Karpas-422 (cell line): Measurements from ENCODE around the gene DNASE2. TPM values are rescaled to one million over a fixed set of nuclear protein-coding genes. Genes with fewer than 3 reads are reported as not detected.

Experiments used
- DNase-seq: peaks from one replicate; pipeline ENCODE4 v3.0.0-alpha.2; 2015
- H2AFZ ChIP-seq: fragments of 200-600 bp; sonication (generic); 2 replicates; pipeline ENCODE4 v1.6.1; 2014; ENCODE audit warnings: antibody characterized with exemption, low read length, mixed read lengths
- H3K27ac ChIP-seq: fragments of 200-600 bp; sonication (generic); 2 replicates; pipeline ENCODE4 v1.5.1; 2014; ENCODE audit warnings: mild to moderate bottlenecking, low read length, moderate library complexity
- H3K27me3 ChIP-seq: fragments of 200-600 bp; sonication (generic); 2 replicates; pipeline ENCODE4 v1.6.1; 2014; ENCODE audit warnings: low read length, mixed read lengths
- H3K36me3 ChIP-seq: fragments of 200-600 bp; sonication (generic); 2 replicates; pipeline ENCODE4 v1.6.1; 2014; ENCODE audit warnings: low read length, mixed read lengths; ENCODE audit not compliant: insufficient read depth
- H3K4me1 ChIP-seq: fragments of 200-600 bp; sonication (generic); 2 replicates; pipeline ENCODE4 v1.6.1; 2014; ENCODE audit warnings: mild to moderate bottlenecking, low read length, mixed read lengths
- H3K4me2 ChIP-seq: fragments of 200-600 bp; sonication (generic); 2 replicates; pipeline ENCODE4 v1.6.1; 2014; ENCODE audit warnings: low read length, low read depth, mild to moderate bottlenecking; ENCODE audit not compliant: poor library complexity, severe bottlenecking
- H3K4me3 ChIP-seq: fragments of 200-600 bp; sonication (generic); 2 replicates; pipeline ENCODE4 v1.5.1; 2014; ENCODE audit warnings: mild to moderate bottlenecking, antibody characterized with exemption, low read length, mixed read lengths
- H3K79me2 ChIP-seq: fragments of 200-600 bp; sonication (generic); 2 replicates; pipeline ENCODE4 v1.6.1; 2014; ENCODE audit warnings: mild to moderate bottlenecking, low read length, mixed read lengths
- H3K9ac ChIP-seq: fragments of 200-600 bp; sonication (generic); 2 replicates; pipeline ENCODE4 v1.6.0; 2014; ENCODE audit warnings: low read length
- H3K9me2 ChIP-seq: fragments of 200-600 bp; sonication (generic), shearing (Covaris generic); replicated peaks from 2 replicates; pipeline ENCODE4 v1.6.0; 2014; ENCODE audit warnings: mild to moderate bottlenecking, low read length, moderate library complexity; ENCODE audit not compliant: insufficient read depth
- H3K9me3 ChIP-seq: fragments of 300-700, 200-600 bp; sonication (generic); 2 replicates; pipeline ENCODE4 v1.6.1; 2014; ENCODE audit warnings: low read length, mixed read lengths
- H4K20me1 ChIP-seq: fragments of 200-600 bp; sonication (generic); 2 replicates; pipeline ENCODE4 v1.6.1; 2014; ENCODE audit warnings: mild to moderate bottlenecking, antibody characterized with exemption, low read length, low read depth; ENCODE audit not compliant: insufficient read depth
- total RNA-seq: library from RNA; depleted of rRNA; stranded (reverse); fragments of >200 nt; shearing (Covaris generic); gene quantifications from 2 replicates; pipeline ENCODE4 v1.2.3, GENCODE V29; 2014; ENCODE audit warnings: low replicate concordance

Gene DNASE2
- total RNA-seq, 1 experiment from 2014 or later: 47.1 TPM

GRCh38 chr19:12843328-12843727 is 37.9 kb downstream of the DNASE2 start:
- H3K79me2 ChIP-seq: no peaks in the 10 kb centered on the region
- no peaks in the 10 kb centered on the region for H3K9me2 ChIP-seq
- DNase-seq: no peak
- H3K4me2 ChIP-seq: no peak overlapping the region
- no peak overlapping the region for H3K27ac ChIP-seq
- H4K20me1 ChIP-seq: 0 out of 2 replicates have a peak, but pooled peaks cover 4% of the 10 kb centered on the region
- H3K27me3 ChIP-seq: no peaks in the 10 kb centered on the region
- peaks cover 18% of the 10 kb centered on the region for H3K4me1 ChIP-seq
- H3K9ac ChIP-seq: no peak overlapping the region
- H3K4me3 ChIP-seq: no peak overlapping the region
- H3K9me3 ChIP-seq: no peaks in the 10 kb centered on the region
- H2AFZ ChIP-seq: no peak overlapping the region
- H3K36me3 ChIP-seq: no peaks in the 10 kb centered on the region

GRCh38 chr19:12842511-12842910 is 38.7 kb downstream of the DNASE2 start:
- Histone ChIP-seq H3K9me2 (no peaks in the 10 kb centered on the region), H4K20me1 (0 out of 2 replicates have a peak, but pooled peaks cover 4% of the 10 kb centered on the region), H3K27ac (no peak overlapping the region), H3K79me2 (no peaks in the 10 kb centered on the region), H3K4me2 (no peak overlapping the region), H3K27me3 (no peaks in the 10 kb centered on the region), H3K36me3 (no peaks in the 10 kb centered on the region), H3K9ac (no peak overlapping the region), H3K9me3 (no peaks in the 10 kb centered on the region), H3K4me1 (peaks cover 17% of the 10 kb centered on the region), H3K4me3 (no peak overlapping the region), H2AFZ (no peak overlapping the region)
- no peak for DNase-seq

GRCh38 chr19:12841094-12841493 is 40.2 kb downstream of the DNASE2 start:
- H3K27ac ChIP-seq: no peak overlapping the region
- no peak overlapping the region for H3K4me3 ChIP-seq
- H3K9me2 ChIP-seq: no peaks in the 10 kb centered on the region
- H3K9ac ChIP-seq: no peak overlapping the region
- H3K27me3 ChIP-seq: no peaks in the 10 kb centered on the region
- H3K36me3 ChIP-seq: no peaks in the 10 kb centered on the region
- 0 out of 2 replicates have a peak, but pooled peaks cover 4% of the 10 kb centered on the region for H4K20me1 ChIP-seq
- no peaks in the 10 kb centered on the region for H3K79me2 ChIP-seq
- no peak for DNase-seq
- H2AFZ ChIP-seq: no peak overlapping the region
- H3K4me1 ChIP-seq: peaks cover 13% of the 10 kb centered on the region
- H3K9me3 ChIP-seq: no peaks in the 10 kb centered on the region
- no peak overlapping the region for H3K4me2 ChIP-seq

- no peak overlapping the region for H2AFZ ChIP-seq
- H3K9ac ChIP-seq: no peak overlapping the region
- H3K9me2 ChIP-seq: no peaks in the 10 kb centered on the region
- no peak overlapping the region for H3K27ac ChIP-seq
- H3K4me1 ChIP-seq: peaks cover 13% of the 10 kb centered on the region
- H3K36me3 ChIP-seq: no peaks in the 10 kb centered on the region
- no peak overlapping the region for H3K4me2 ChIP-seq
- no peak overlapping the region for H3K4me3 ChIP-seq
- peak; percentile 95 for DNase-seq
- no peaks in the 10 kb centered on the region for H3K79me2 ChIP-seq
- 0 out of 2 replicates have a peak, but pooled peaks cover 4% of the 10 kb centered on the region for H4K20me1 ChIP-seq
- H3K27me3 ChIP-seq: no peaks in the 10 kb centered on the region
- no peaks in the 10 kb centered on the region for H3K9me3 ChIP-seq
These were observed 40.9 kb downstream of the DNASE2 start for GRCh38 chr19:12840091-12841079.

GRCh38 chr19:12838886-12839756 is 42.1 kb downstream of the DNASE2 start:
- H3K4me3 ChIP-seq: peak overlapping the region; percentile 71
- 0 out of 2 replicates have a peak, but pooled peaks cover 4% of the 10 kb centered on the region for H4K20me1 ChIP-seq
- H3K9me2 ChIP-seq: no peaks in the 10 kb centered on the region
- no peak overlapping the region for H2AFZ ChIP-seq
- H3K27me3 ChIP-seq: no peaks in the 10 kb centered on the region
- no peaks in the 10 kb centered on the region for H3K9me3 ChIP-seq
- H3K4me2 ChIP-seq: peak overlapping the region; percentile 83
- peak; percentile 52 for DNase-seq
- H3K27ac ChIP-seq: no peak overlapping the region
- no peaks in the 10 kb centered on the region for H3K79me2 ChIP-seq
- H3K4me1 ChIP-seq: peaks cover 19% of the 10 kb centered on the region
- H3K9ac ChIP-seq: peak overlapping the region; percentile 67; the same call in 1 of the 2 replicates
- H3K36me3 ChIP-seq: no peaks in the 10 kb centered on the region

- peak within 1 kb of the TSS; percentile 83 for H3K4me2 ChIP-seq
- H3K4me1 ChIP-seq: peaks cover 24% of the 10 kb centered on the region
- no peaks in the 10 kb centered on the region for H3K9me3 ChIP-seq
- no peak within 1 kb of the TSS for H3K27ac ChIP-seq
- peak within 1 kb of the TSS; percentile 71 for H3K4me3 ChIP-seq
- H2AFZ ChIP-seq: 0 out of 2 replicates have a peak within 1 kb of the TSS, but pooled peaks have one; percentile 56
- peak; percentile 85 for DNase-seq
- no peaks in the 10 kb centered on the region for H3K9me2 ChIP-seq
- H3K9ac ChIP-seq: peak within 1 kb of the TSS; percentile 67
- 0 out of 2 replicates have a peak, but pooled peaks cover 4% of the 10 kb centered on the region for H4K20me1 ChIP-seq
- no peaks in the 10 kb centered on the region for H3K79me2 ChIP-seq
- H3K27me3 ChIP-seq: no peaks in the 10 kb centered on the region
- no peaks in the 10 kb centered on the region for H3K36me3 ChIP-seq
These were observed 42.9 kb downstream of the DNASE2 start, which contains the start of gene MAST1 for GRCh38 chr19:12838182-12838885. Gene MAST1 (plus strand): TSS chr19:12838515. CDS start chr19:12838573, 58 bp downstream.

- no peak overlapping the region for H3K4me2 ChIP-seq
- no peak overlapping the region for H3K9ac ChIP-seq
- H3K79me2 ChIP-seq: no peaks in the 10 kb centered on the region
- no peak overlapping the region for H3K4me3 ChIP-seq
- H2AFZ ChIP-seq: no peak overlapping the region
- 0 out of 2 replicates have a peak, but pooled peaks cover 4% of the 10 kb centered on the region for H4K20me1 ChIP-seq
- no peaks in the 10 kb centered on the region for H3K27me3 ChIP-seq
- DNase-seq: no peak
- H3K4me1 ChIP-seq: peaks cover 33% of the 10 kb centered on the region
- no peaks in the 10 kb centered on the region for H3K9me3 ChIP-seq
- no peaks in the 10 kb centered on the region for H3K36me3 ChIP-seq
- H3K27ac ChIP-seq: no peak overlapping the region
- H3K9me2 ChIP-seq: no peaks in the 10 kb centered on the region
These were observed 44.0 kb downstream of the DNASE2 start for GRCh38 chr19:12837225-12837624.
